ENCODE measurements around the gene CNPY1.

Gene CNPY1

DNA sequence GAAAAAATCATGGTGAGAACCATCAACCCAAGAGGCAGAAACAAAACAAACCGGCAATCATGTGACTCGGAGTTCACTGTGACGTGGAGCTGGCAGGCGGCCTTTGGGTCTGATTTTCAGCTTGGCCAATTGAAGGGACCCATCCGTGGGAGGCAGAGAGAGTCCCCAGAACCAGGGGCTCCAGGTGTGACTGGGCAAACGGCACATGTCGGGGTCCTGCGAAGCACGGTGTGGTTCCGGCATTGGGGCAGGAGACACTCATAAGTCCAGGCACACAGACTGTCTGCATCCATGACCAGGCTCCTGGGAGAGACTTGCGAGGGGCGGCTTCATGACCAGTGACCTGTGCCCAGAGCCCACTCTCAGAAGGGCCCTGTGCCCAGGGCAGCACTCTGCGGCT, 12.6 kb upstream of the CNPY1 start:
- DNase-seq (ENCODE audit: low read depth): no peak

DNA sequence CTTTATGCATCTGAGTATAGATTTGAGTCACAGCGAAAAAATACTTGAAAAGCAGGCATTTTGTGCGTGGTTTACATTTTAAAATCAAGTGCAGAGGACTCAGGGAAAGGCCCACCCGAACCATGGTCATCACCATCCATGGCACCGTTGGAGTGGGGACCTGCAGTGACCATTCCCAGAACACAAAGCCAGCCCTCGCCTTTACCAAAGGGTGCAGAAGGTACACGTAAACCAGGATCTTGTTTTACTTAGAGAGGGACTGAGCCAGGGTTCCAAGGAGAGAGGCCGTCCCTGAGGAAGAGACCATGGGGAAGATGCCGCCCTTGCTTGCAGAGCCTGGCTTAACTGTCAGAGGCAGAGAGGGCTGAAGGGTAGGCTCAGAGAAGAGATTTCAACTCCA, 12.0 kb upstream of the CNPY1 start:
- no peak for DNase-seq (ENCODE audit: low read depth)

DNA sequence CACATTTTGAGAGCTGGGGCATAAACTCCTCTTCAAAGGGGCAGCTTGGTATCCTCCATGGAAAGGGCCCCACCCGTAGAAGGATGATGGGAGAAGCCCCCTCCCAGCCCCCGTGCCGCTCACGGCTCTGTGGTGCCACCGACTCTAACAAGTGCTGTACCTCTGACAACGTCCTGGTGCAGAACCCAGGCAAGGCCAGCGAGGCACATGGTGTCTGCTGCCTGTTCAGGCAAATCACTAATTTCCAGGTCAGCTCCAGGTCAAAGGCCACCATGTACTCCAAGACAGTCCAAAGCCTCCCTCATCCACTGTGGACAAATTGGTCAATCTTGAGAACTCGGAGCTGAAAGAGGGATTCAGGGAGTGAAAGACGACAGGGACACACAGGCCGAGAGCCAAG, 11.4 kb upstream of the CNPY1 start:
- no peak for DNase-seq (ENCODE audit: low read depth)

DNA sequence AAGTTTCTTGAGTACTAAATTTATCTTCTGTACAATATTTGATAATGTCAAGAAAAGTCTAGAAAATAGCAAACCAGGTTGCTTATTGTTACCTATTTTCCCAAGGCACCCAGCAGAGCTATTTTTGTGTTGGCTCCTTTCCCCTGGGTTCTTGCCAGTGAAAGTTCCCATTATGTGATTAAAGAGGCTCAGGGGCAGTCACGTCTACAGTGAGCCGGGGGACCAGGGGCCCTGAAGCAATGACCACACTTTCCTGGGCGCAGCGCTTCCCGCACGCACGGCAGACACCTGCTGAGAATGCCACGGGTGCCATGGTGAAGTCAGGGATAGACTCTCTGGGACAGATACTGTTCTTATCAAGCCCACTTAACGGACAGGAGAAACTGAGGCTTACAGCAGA, 10.4 kb upstream of the CNPY1 start:
- no peak for DNase-seq (ENCODE audit: low read depth)

DNA sequence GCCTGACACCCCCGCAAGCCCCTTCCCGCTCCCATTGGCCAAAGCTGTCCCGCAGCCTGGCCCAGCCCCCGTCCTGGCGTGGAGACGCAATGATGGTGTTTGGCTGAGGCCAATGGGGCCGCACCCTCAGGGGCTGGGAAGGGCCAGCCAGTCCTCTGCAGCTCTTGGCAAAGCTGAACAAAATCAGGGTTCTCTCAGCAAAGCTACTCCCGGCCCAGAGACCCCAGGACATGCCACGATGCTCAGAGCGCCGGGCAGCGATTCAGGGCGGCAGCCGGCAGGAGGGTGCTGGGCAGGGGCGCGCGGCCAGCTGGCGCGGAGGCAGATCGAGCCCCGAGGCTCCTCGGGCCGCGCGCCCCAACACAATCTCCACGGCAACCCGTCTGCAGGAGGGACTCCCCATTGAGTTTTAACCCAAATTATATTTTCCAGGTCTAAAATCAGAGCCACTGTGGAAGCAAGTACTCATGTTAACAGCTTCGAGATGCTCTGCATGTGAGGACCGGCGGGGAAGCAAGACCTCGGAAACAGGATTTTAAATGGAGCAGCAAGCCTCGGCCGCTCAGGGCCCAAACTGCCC, 8.8 kb upstream of the CNPY1 start:
- no peak for DNase-seq (ENCODE audit: low read depth)

DNA sequence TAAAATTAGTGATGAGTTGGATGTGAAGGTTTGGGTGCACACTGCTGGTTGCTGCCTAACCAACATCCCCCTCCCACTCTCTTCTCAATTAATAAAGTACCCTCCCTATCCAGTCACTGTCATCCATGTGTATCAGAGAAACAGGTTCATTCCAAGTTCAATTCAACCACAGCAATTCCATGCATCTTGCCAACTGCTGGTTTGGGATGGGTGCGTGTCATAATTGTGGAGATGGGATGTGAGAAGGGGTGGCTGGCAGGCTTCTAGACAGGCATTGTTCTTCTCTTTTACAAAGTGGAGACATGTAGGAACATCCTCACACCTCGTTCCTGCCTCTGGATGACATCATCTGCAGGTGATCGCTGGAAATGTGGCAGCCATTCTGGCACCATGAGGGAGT, 7.5 kb upstream of the CNPY1 start:
- no peak for DNase-seq (ENCODE audit: low read depth)

DNA sequence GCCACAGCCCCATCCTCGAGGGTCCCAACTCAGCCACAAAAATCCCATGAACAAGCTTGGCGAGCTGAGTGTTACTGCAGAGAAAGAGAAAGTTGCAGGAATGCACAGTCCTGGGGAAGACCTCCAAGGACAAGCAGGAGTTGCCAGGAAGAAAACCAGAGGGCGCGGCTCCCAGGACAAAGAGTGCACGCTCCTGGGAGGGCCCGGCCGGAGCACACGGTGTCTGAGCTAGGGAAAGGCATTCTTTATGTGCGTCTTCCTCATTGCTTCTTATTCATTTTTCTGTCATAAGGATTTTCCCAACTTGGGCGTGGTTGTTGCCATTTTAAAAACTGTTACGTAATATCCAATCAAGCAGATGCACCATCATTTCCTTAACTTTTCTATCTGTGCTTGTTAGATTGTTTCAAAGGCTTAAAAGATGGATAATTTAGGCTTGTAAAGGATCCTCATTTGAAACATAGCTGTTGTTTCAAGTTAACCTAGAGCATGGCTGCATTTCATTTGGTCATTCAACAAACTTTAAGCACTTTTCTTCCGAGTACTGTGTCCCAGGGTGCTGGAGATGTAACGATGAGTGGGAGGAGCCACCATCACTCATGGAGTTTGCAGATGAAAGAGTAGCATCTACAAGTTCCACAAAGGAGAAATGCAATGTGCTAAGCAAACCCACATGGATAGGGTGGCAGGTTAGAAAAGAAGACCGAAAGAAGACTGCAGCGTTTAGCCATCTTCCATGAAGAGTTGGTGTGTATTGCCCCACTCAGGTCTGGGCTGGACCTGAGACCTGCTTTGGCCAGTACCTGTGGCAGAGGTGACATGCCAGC, 5.6 kb upstream of the CNPY1 start:
- DNase-seq (ENCODE audit: low read depth): no peak

DNA sequence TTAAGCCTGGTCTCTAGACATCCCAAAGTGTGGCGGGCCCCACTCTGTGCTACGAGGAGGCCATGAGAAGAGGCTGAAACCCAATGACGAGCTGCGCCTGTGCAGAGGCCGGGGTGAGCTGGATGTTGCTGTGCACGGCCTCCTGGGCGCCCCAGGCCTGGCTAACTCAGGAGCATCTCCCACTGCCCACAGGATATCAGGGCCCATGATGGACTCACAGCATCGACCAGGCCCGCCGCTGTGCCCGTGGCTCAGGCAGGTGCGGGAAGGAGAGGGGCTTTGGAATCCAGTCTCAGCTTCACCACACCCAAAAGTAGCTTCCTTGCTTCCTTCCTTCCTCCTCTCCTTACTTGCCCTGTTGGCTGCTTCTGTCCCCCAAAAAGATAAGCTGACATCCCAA, 4.6 kb upstream of the CNPY1 start:
- no peak for DNase-seq (ENCODE audit: low read depth)

DNA sequence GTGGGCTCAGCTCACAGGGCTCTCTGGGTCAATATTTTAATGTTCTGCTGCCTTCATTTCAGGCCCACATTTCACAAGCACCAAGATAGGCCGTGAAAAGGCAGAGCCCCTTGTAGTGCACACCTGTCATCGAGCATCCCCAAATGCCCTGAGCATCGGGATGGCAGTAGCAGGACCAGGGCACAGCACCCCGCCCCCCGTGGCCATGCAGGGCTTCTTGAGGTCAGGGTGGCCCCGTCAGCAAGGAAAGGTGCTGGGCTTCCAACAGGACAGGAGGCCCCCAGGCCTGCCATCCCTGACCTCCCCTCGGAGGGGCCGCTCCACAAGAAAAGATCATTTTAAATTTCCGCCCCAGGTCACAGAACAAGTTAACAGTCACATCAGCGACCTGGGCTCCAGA, 2.9 kb upstream of the CNPY1 start:
- DNase-seq (ENCODE audit: low read depth): no peak

DNA sequence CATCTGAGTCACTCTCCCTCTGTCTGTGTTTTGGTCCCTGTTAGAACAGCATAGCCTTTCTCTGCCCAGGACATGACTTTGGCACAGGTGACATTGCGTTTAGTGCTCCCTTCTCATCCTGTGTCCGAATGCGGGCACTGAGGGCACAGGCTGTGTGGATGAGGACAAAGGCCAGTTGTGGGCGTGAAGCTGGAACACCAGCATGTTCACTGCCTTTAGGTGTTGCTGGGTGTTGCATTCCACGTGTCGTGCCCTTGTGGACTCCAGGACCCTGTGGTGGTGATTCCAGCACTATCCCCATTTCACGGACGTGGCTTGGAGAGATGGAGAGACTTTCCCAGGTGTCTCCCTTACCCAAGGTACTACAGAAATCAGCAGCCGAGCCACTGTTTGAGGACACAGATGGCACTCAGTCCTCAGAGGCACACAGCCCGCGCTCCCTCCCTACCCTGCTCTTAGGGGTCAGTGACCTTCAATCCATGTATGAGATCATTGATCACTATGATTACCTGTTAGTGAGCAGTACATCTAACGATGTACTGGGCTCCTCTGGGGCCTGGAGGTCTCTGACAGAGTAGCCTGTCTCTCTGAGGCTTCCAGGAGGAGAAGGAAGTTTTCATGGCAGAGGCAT, 917 bp upstream of the CNPY1 start:
- no peak for DNase-seq (ENCODE audit: low read depth)

DNA sequence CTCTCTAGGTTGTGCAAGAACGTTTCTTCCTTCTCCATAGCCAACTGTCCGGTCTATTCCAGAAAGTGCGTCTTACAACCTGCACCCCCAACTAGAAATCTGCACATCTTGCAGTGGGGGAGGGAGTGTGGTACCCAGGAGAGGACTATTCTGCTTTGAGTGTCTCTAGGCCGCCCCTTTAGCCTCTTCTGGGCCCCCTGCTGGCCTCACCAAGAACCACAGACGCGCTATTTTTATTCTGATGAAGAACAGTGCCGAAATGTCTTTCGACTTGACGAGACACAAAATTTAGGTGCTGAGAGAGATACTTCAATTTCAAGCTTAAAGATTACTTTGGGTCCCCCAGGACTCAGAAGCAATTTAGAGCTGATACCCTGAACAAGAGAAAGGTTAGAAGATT, 1.0 kb downstream of the CNPY1 start:
- DNase-seq (ENCODE audit: low read depth): no peak

DNA sequence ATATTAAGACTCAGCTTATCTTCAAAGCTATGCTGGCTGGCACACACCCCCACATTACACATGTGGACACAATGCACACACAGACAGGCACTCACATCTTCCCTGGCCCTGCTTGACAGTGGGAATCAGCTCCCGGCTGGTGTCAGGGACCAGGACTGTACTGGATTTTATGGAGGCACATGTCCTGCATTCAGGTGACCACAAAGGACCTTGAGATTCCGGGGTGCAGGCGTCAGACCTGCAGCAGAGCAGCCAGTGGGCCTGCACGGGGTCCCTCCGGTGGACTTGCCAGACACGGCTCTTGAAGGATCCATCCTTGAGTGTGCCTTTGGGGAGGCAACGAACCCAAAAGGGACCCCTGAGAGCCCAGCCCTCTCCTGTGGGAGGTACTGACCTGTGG, 1.9 kb downstream of the CNPY1 start:
- no peak for DNase-seq (ENCODE audit: low read depth)

DNA sequence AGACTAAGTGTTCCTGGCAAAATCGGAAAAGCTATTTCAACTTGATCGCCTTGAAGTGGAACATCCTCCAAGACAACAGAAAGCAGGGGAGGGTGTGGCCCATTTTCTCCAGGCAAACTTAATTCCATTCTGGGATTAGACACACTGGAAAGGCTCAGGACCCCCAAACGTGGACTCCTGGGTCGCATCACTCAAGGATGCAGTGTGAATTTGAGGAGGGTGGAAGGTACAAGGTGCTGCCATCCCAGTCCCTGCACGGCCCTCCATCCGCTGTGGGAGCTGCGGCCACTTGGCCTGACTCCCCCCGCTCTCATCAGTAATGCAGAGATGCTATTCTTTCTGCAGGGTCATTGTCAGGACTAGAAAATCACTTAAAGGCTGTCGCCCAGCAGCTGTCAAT, 2.4 kb downstream of the CNPY1 start:
- no peak for DNase-seq (ENCODE audit: low read depth)

DNA sequence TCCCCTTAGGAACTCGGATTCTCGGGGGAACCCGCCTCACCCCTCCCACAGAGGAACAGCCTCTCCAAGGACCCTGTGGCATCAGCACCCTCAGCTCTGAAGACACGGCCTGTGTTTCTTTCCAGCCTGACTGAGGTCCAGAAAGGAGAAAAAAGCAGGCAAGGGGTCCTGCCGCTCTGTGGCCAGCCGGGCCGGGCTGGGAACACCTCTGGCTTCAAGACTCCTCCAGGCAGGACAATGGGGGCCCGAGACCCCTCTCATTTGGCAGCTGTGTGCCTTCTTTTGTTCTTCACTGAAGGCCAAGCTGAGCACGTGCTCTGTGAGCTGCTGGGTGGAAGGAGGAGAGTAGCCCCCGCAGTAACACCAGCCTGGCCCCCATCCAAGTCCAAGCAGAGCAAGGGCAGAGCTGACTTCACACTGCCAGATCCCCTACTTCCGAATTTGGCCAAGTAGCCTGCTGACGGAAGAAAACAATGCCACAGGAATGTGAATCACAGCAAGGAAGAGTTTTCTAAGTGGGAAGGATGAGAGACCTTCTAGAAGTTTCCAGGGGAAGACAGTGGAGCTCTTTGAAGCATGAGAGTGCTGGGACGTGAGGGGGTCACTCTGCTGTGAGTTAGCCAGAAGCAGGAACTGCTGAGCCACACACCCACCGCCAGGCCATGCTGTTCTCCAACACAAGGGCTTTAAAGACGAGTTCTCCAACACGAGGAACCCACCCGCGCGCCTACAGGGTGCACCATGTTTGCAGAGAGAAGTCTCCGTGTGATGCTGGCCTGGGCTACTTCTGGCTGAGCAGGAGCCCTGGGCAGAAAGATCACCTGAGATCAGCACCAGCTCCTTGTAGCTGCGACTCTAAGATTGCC, 3.1 kb downstream of the CNPY1 start:
- no peak for DNase-seq (ENCODE audit: low read depth)

DNA sequence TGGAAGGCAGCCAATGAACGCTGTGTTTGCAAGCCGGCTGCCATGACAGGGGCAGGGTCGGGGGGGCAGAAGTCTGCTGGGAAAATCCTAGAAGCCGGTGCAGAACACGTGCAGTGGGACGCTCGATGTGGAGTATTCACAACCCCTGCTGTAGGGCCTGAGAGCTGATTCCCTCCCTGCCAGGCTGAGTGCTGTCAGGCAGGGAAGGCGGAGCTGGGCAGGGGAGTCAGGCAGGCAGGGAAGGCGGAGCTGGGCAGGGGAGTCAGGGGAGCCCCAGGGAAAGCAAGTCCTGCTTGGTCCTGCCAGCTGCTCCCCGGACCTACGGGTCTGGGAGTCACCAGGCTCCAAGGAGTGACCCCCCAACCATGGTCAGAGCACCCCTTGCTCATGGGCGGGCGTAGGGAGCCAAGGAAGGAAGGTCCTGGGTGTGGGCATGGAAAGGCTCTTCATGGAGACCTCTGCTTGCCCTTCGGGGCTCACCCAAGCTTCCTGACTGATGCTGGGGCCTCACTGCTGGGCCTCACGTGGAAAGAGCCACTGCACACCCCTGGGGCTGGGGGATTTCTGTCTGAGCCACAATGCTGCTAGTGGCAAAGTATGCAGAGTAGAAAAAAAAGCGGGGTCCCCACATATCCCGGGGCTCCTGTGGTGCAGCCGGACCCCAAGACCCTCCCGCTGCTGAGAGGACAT, 4.2 kb downstream of the CNPY1 start:
- DNase-seq (ENCODE audit: low read depth): no peak

DNA sequence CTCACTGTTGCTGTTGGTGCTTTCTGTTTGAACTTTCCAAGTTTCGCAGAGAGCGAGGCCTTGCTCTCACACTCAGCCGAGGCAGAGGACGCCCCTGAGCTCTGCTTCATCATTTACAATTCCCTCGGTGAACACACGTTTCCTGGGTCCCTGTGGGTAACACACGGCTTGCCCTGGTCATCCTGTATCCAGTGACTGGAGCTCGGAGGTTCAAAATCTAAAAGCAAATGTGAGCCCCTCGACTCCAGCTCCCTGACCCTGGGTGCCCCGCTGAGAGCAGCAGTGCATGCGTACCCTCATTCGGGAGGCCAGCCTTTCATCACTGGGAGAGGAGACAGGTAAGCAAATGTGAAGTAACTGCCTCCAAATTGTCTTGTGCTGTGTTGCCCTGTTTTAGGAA, 5.8 kb downstream of the CNPY1 start:
- DNase-seq (ENCODE audit: low read depth): no peak

DNA sequence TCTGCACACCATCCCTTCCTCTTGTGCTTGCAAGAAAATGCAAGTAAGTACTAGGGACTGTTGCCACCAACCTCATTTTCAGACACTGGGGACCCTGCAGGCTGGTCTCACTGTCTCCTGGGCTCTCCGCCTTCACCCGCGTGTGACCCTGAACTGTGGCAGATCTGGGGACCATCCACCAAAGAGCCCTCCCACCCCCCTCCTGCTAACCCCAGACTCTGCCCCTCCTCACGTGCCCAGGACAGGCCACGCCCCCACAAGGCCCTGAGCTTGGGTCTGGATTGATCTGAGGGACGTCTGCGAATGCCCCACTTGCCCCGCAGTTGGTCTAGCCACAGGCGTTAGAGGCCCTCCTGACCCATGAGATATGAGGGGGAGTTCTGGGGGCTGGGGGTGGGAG, 8.1 kb downstream of the CNPY1 start:
- DNase-seq (ENCODE audit: low read depth): no peak

DNA sequence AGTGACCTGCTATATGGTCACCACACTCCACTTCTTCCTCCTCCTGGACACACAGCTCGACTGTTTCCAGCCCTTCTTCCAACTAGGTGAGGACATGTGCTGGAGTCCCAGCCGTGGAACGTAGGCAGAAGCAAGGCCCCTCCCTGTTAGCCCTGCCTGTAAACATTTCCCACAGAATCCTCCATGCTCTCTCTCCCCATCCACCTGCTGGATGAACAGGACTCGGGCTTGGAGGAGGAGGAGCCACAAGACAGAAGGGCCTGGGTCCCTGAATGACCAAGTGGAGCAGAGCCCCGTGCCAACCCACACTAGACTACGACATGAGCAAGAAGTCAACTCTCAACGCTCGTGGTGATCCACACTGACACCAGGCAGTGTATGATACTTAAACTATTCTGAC, 9.9 kb downstream of the CNPY1 start:
- no peak for DNase-seq (ENCODE audit: low read depth)

DNA sequence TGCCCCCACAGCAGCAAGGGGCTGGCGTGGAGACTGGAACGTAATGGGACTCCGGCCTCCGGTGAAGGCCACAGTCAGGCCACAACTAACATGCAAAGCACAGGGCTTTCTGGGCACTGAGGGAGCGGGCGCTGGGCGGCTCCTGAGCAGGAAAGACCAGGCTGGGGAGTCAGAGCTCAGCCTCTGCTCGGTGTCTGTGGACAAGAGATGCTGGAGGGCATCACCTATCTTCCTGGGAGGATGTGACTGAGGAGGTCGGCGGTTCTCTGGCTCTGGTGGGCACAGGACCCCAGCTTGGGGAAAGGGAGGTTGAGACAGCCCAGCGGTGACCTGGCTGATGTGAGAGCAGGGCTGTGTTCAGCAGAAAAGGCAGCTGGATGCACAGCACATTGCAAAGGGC, 11.7 kb downstream of the CNPY1 start:
- no peak for DNase-seq (ENCODE audit: low read depth)

DNA sequence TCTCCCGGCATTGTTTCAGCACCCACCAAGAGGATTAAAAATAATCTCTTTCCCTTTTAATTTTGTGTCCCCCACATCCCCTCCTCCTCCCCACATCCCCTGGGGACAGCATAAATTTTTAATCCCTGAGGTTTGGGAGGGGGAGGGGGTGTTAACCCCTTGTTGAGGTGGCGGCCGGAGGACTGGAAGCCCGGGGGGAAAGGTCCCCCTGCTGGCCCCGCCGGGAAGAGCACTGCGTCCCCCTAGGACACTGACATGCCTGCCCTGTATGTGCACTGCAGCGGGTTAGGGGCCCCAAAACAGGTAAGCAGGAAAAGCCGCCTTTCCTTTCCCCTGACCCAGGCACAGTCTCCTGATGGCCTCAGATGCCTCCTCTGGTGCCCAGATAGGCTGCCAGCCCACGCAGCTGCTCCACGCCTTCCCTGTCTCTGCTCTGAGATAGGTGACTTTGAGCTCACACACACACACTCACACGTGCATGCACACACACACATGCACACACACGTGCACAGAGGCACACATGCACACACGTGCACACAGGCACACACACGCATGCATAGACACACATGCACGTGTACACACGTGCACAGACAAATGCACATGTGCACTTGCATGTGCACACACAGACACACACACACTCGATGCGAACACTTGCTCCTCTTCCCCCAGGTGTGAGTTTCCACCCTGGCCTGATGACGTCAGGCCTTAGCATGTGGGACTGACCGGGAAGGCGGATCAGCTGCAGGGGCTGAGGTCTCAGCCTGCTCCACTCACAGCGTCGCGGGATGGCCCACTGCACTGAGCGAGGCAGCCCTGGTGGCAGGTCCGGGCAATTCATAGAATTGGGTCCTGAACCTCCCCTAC, 12.3 kb downstream of the CNPY1 start:
- no peak for DNase-seq (ENCODE audit: low read depth)
